ENCODE measurements around the gene CTNNA1. TPM values are rescaled to one million over a fixed set of nuclear protein-coding genes. Genes with fewer than 3 reads are reported as not detected.

CTNNA1 gene
- total RNA-seq, 1 donor from 2014 or later, result 331 TPM

- H3K4me3 ChIP-seq (ENCODE audit: low read depth, low read length), result no peak overlapping the region
- peak; percentile 66 for TF ChIP-seq CTCF (conservative IDR thresholded peaks at IDR 0.05; ENCODE audit: low read depth, low read length)
- DNase-seq (ENCODE audit: low read depth), result no peak
These were observed 72.0 kb downstream of the CTNNA1 start for GRCh38 chr5:138824924-138825863.

- no peak overlapping the region for H3K4me3 ChIP-seq (ENCODE audit: low read depth, low read length)
- no peak for DNase-seq (ENCODE audit: low read depth)
- no peak for TF ChIP-seq CTCF (conservative IDR thresholded peaks at IDR 0.05; ENCODE audit: low read depth, low read length)
These were observed 75.3 kb downstream of the CTNNA1 start for GRCh38 chr5:138828556-138828955.

GRCh38 chr5:138829341-138829740, 76.1 kb downstream of the CTNNA1 start:
- TF ChIP-seq CTCF (conservative IDR thresholded peaks at IDR 0.05; ENCODE audit: low read depth, low read length), result no peak
- H3K4me3 ChIP-seq (ENCODE audit: low read depth, low read length), result no peak overlapping the region
- DNase-seq (ENCODE audit: low read depth), result no peak

- TF ChIP-seq CTCF (conservative IDR thresholded peaks at IDR 0.05; ENCODE audit: low read depth, low read length), result no peak
- no peak overlapping the region for H3K4me3 ChIP-seq (ENCODE audit: low read depth, low read length)
- DNase-seq (ENCODE audit: low read depth), result no peak
These were observed 78.5 kb downstream of the CTNNA1 start for GRCh38 chr5:138831703-138832102.

- DNase-seq (ENCODE audit: low read depth), result no peak
- TF ChIP-seq CTCF (conservative IDR thresholded peaks at IDR 0.05; ENCODE audit: low read depth, low read length), result no peak
- H3K4me3 ChIP-seq (ENCODE audit: low read depth, low read length), result no peak overlapping the region
These were observed 79.0 kb downstream of the CTNNA1 start for GRCh38 chr5:138832218-138832617.

- no peak for TF ChIP-seq CTCF (conservative IDR thresholded peaks at IDR 0.05; ENCODE audit: low read depth, low read length)
- no peak overlapping the region for H3K4me3 ChIP-seq (ENCODE audit: low read depth, low read length)
- no peak for DNase-seq (ENCODE audit: low read depth)
These were observed 79.9 kb downstream of the CTNNA1 start for GRCh38 chr5:138833080-138833479.

Measured in epithelial cell of proximal tubule (primary cell).